SK-MEL-5 (cell line): ENCODE data around the gene TGM4. TPM values are rescaled to one million over a fixed set of nuclear protein-coding genes. Genes with fewer than 3 reads are reported as not detected.
A peak's percentile ranks its signal among the peaks of the same experiment; 100 is the strongest.

Experiments
- DNase-seq: peaks from one replicate; pipeline ENCODE4 v3.0.0-alpha.2; 2016; ENCODE audit warnings: low read depth, low spot score
- in situ Hi-C: cut with HindIII; loops from 2 replicates; pipeline ENCODE4 v1.10.0; 2016; ENCODE audit warnings: low sequenced_read_pairs, high pct_unique_total_duplicates, low pct_unique_long_range_greater_than_20kb
- total RNA-seq: library from RNA; depleted of rRNA; stranded (reverse); fragments of >200 nt; shearing (Covaris generic); gene quantifications from 2 replicates; pipeline ENCODE4 v1.2.3, GENCODE V29; 2014

TGM4 gene
- total RNA-seq, 1 experiment from 2014 or later: not detected

DNA sequence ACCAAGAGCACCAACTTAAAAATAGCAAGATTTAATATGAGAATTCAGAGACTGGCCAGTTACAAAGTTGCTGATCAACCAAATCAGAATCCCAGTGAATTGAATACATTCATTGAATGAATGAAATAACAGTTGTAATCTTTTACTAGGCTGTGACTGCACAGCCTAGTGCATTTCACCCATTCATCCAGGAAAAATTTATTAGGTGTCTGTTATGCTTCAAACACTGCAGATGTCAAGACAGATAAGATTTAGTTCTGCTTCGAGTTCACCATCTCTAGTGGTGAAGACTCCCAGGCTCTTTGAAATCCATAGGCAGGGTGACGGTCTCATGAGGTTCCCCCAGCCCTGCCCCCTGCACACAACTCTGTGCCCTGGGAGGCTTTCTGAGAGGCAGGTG, 28.9 kb downstream of the TGM4 start:
- in situ Hi-C loops: no loop called here
- no peak for DNase-seq

DNA sequence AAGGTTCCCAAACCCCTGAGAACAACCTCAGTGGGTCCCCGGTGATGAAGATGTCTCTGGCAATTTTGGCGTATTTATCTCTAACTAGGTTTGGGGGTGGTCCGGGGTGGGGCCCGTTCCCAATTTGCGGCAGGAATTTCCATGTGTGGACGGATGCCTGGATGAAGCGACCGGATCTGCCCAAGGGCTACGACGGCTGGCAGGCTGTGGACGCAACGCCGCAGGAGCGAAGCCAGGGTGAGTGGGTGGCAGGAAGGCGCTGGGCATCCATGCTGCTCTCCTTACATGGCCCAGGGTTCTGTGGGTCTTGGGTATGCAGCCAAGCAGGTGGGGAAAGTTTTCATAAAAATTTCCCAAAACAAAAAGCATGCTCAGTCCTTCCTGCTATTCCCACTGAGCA, 29.3 kb downstream of the TGM4 start:
- DNase-seq: no peak
- in situ Hi-C loops: no loop called here

DNA sequence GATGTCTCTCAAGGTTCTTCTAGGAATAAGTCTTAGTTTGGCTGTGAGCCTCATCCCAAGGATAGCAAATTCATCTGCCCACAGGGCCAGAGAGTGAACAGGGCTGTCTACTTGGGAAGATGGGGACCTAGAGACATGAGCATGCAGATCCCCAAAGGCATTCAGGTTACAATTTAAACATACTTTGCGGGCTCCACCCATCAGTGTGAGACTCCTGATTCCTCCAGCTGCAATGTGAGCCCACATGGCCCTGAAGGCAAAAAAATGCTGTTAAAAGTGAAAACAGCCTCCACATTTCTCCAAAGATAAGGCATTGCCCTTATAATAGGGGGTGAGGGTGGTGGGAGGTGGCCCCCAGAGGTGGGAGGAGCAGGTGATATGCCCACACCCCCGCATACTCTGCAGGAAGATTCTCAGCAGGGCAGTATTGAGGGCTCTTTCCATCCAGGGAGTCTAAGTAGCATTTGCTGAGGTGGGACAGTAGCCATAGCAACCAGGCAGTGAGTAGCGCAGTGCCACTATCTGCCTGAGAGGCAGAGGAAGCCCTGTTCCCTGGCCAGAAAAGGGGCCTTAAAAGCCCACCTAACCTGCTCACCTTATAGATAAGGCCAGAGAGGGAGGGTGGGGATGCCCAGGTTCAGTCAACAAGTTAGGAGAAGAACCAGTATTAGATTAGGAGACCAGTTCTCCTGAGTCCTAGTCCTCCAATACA, 31.2 kb downstream of the TGM4 start:
- in situ Hi-C loops: no loop called here
- DNase-seq: no peak

DNA sequence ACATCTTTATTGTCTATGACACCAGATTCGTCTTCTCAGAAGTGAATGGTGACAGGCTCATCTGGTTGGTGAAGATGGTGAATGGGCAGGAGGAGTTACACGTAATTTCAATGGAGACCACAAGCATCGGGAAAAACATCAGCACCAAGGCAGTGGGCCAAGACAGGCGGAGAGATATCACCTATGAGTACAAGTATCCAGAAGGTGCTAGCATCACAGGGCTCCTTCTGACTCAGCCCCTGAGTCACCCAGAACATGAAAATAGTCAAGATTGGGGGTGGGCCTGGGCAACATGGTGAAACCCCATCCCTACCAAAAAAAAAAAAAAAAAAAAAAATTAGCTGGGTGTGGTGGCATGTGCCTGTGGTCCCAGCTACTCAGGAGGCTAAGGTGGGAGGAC, 32.6 kb downstream of the TGM4 start:
- in situ Hi-C loops: no loop called here
- no peak for DNase-seq

DNA sequence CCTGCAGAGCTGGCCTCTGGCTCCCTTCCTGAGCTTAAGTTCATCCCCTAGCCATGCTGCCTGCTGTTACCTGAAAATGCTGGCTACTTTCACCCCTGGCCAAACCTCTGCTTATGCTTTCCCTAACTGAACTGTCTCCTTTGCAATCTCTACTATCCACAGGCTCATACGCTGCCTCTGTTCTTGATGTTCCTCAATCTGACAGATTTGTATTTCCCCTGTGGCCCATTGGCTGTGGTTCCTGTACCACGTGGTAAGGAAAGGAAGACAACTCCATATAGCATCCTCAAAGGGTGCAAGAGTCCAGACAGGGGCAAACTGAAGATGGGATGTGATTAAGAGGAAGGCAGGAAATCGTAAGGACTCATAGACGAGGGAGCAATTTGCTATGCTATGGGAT, 33.2 kb downstream of the TGM4 start:
- no peak for DNase-seq
- in situ Hi-C loops: no loop called here

DNA sequence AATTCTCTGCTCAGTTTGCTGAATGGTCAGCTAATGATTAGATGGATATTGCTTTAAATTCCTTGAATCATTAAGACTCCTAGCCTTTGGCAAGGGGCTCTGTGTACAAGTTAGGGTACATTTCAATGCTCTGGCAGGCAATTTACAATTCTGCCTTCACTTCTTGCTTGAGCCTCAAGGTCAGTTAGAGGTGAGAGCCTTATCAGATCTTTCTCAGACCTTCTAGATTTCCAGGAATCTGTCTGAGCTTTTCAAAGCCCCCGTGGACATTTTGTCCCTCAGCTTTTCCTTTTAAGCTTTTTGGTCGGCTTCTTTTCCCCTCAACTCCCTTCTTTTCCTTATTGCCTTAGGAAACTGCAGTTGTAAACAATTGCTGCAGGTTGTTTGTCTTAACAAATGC, 34.7 kb downstream of the TGM4 start:
- in situ Hi-C loops: no loop called here
- DNase-seq: no peak

DNA sequence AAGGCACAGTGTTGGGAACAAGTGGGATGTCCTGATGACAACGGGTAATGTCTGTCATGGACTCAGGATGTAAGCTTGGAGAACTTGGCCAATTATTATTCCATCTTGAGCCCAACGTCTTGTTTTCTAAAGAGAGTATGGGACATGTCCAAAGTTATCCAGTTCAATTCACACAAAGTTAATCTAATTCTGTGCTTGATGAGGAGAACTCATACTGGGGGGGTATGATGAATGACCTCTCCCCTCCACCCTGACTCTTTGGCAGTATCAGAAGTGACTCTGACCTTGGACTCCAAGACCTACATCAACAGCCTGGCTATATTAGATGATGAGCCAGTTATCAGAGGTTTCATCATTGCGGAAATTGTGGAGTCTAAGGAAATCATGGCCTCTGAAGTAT, 36.3 kb downstream of the TGM4 start:
- in situ Hi-C loops: no loop called here
- no peak for DNase-seq

DNA sequence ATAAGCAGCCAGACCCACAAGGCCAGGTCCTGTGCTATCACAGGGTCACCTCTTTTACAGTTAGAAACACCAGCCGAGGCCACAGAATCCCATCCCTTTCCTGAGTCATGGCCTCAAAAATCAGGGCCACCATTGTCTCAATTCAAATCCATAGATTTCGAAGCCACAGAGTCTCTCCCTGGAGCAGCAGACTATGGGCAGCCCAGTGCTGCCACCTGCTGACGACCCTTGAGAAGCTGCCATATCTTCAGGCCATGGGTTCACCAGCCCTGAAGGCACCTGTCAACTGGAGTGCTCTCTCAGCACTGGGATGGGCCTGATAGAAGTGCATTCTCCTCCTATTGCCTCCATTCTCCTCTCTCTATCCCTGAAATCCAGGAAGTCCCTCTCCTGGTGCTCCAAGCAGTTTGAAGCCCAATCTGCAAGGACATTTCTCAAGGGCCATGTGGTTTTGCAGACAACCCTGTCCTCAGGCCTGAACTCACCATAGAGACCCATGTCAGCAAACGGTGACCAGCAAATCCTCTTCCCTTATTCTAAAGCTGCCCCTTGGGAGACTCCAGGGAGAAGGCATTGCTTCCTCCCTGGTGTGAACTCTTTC, 39.6 kb downstream of the TGM4 start:
- peak; percentile 76 for DNase-seq
- in situ Hi-C loops: no loop called here

DNA sequence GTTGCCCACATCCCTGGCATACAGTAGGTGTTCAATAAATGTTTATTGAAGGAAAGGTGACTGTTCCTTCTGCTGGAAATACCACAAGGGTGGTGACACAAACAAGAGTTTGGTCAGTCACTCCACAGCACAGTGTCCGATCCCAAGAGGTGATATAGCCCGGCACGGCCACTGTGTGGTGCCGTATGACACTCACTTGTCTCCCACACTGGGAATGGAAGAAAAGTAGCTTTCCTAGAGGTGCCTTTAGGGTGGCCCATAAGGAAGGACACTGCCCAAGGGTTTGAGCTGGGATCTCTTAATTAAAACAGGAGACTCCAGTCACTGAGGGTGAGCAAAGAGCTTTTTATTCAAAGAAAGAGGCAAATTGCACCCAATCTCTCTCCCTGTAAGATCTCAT, 40.5 kb downstream of the TGM4 start:
- DNase-seq: peak; percentile 19
- in situ Hi-C loops: no loop called here

DNA sequence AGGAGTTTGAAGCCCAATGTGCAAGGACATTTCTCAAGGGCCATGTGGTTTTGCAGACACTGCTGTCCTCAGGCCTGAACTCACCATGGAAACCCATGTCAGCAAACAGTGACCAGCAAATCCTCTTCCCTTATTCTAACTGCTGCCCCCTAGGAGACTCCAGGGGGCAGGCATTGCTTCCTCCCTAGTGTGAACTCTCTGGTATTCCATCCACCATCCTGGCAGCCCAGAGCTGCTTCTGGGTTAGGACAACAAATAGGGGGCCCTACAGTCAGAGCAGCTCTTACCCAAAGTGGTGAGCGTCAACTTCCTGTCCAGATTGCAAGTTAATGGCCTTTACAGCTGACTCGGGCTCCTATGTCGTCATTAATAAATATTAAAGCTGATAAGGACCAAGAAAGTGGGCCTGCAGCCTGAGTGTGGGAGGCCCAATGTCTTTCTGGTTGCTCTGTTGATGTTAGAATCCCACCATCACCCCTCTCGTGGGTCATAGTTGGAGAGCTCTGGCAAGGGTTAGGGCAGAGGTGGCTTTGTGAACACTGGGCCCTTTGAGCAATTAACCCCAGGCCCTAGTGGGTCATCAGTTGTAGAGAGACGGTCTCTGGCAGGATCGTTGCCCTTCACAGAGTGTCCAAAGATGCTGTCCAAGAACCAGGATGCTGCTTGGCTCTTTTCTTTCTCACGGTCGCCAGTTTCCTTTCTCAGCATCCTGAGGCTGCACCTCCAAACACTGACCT, 41.5 kb downstream of the TGM4 start:
- in situ Hi-C loops: no loop called here
- peak; percentile 30 for DNase-seq

DNA sequence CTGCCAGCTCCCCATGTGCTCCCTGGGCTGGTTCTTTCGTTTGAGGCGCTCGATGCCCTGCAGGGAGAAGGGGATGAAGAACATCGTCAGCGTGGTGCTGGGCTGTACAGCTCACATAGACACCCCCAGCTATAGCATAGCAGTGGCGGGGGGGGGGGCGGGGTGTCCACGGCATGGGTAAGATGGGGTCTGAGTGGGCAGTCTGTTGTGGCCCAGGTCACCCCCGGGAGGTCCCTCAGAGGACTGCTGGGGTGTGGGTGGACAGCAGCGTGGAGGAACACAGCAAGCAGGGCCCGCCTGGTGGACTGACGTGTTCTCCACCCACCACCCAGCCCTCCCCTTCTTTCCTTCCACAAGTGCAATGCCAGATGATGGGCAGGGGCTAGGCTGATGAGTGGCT, 43.7 kb downstream of the TGM4 start:
- in situ Hi-C loops: no loop called here

DNA sequence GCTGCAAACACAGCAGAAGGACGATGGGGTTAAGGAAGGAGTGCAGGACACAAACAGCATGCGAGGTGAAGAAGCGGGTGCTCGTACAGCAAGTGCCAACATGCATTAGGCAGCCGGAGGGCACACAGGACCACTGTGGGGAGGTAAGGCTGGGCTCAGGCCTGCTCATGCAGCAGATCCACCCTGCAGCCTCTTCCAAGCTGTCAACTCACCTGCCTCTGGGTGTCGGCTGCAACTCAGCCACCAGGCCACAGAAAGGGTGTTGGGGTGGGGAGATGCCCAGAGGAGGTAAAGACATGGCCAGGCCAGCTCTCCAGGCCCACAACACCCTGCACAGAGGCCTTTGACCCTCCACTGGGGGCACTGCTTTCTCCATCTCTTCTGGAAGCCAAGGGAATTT, 44.2 kb downstream of the TGM4 start:
- in situ Hi-C loops: no loop called here
- no peak for DNase-seq

More for the DNA sequence above, 43.7 kb downstream of the TGM4 start:
- no peak for DNase-seq

DNA sequence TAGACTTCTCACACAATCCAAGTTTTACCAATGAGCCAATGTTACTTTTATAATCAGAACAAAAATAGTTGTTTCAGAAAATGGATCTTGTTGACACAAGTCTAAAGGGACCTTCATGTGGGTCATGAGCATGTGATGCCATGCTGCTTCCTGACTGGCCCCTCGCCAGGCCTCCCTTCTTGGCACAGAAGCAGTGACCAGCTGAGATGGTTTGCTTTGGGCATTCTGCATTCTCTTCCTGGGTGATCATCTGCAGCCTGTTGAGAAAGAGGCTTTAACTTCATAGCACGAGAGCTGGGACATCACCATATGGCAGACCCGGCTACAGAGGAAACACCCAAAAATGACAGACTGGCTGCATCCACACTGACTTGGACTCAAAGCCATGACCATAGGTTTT, 45.7 kb downstream of the TGM4 start:
- DNase-seq: peak; percentile 42
- in situ Hi-C loops: no loop called here

DNA sequence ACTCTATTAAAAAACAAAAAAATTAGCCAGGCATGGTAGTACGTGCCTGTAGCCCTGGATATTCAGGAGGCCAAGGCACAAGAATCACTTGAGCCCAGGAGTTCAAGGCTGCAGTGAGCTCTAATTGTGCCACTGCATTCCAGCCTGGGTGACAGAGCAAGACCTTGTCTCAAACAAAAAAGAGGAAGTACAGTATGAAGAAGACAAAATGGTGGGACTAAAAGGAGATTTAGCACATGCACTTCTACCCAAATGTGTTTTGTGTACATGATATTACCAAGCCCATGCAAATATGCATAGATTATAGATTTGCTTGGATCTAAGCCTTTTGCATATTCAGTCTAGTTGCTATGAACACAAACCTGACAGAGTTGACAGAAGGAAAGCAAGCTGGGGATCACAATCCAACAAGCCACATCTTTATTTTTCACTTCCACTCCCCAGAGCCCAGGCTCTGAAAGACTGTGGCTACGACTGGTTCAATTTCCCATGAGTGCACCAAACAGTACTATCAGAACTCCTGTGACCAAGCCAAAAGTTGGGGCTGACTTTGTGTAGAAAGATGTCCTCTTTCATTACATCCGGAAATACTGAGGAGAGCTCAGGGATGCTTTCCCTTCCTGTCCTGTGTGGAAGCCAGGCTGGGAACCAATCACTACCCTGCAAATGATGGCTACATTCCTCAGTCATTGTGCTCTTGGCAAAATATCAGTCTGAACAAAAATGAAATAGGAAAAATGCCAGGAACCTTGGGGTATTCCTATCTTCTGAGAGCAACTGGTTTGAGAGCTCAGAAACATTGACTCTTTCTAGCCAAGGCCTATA, 49.4 kb downstream of the TGM4 start:
- in situ Hi-C loops: no loop called here
- DNase-seq: no peak

DNA sequence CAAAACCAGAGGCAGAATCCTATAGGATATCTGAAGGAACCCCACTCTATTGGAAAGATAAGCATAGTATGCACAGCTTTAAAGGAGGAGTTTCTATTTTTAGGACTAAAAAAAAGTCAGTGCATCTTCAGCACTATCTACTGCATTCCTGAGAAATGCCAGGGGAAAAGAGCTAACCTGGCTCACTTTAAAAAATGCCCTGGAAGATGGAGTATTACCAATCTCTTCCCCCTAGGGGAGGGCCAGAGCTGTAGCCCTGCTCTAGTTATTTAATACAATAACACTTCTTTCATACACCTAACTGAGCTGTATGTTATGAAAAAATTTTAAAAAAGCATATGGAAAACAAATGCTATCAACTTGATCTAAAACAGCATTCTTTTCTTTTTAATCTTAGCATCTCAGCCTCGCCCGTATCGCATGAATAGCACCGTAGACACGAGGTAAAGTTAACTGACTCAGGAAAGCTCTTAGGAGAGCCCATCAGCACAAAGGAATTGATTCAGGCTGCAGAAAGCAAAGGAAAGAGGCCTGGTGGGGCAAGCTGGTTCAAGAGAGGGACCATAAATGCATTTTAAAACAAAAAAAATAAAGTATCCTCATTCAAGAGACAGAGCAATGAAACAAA, 50.2 kb downstream of the TGM4 start:
- in situ Hi-C loops: no loop called here
- no peak for DNase-seq

DNA sequence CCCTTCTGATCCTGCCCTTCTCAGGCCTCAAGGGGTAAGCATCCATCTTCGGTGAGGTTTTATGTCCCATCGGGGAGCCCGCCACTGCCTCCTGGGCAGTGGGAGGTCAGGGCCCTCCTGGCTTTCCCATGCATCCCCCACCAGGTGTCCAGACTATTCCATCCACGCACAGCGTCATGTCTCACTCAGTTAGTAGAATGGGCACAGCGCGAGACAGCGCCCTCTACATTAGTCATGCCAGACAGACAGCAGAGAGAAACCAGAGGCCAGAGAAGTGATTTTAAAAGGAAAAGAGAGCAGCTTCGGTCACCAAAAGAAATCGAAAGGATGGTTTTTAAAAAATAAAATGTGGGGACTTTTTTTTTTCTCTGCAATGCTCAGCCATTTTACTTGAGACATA, 51.8 kb downstream of the TGM4 start:
- no peak for DNase-seq
- in situ Hi-C loops: no loop called here

DNA sequence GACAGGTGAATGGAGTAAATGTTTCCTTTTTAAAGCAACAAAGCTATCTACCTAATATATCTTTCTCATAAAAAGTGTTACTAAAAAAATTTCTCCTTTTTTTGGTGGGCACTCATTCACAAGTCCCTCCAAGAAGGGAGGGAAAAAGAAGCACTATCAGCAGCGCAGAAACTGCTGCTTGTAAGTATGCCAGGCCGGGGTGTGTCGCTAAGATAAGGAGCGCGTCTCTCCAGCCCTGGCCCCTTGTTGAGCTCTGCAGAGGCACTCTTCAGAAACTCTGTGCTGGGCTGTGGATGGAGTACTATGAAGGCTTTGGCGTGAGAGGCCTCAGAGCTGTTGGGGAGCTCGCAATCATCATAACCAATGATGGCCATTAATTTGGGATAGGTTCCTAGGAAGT, 52.5 kb downstream of the TGM4 start:
- no peak for DNase-seq
- in situ Hi-C loops: no loop called here

DNA sequence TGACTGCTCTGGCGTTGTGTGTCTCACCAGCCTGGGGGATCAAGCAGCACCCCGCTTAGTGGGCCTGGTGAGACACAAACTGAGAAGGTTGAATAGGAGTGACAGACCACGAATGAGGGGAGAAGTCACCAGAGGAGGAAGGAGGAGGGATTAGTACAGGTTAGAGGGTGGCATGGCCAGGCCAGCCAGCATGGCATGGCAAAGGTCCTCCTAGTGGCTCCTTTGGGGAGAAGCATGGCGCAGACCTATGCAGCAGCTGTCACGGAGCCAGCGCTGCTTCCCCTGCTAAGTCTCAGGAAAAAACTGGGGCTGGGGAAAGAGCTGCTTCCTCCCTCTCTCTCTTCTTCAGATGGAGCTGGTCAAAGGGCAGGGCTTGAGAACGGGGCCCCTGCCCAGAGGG, 53.0 kb downstream of the TGM4 start:
- no peak for DNase-seq
- in situ Hi-C loops: no loop called here
